ENCODE results near the gene PTCSC3.

DNA sequence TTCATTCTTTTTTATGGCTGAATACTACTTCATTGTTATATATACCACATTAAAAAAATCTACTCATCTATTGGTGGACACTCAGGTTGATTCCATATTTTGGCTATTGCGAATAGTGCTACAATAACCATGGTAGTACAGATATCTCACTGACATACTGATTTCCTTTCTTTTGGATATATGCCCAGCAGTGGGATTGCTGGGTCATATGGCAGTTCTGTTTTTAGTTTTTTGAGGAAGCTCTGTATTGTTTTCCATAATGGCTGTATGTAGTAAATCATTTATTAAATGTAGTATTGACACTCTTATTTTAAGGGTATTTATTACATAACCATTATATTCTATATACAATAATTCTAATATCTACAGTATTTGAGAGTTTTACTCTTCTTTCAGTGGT lies 43.7 kb downstream of the PTCSC3 start:
- TF ChIP-seq ESRRG (CRISPR knock-in tag; IDR thresholded peaks at IDR 0.05) (no peak), BACH2 (CRISPR knock-in tag; IDR thresholded peaks at IDR 0.05; ENCODE audit: borderline replicate concordance) (no peak), ZFP3 (CRISPR knock-in tag; IDR thresholded peaks at IDR 0.05) (no peak), ZFP30 (CRISPR knock-in tag; IDR thresholded peaks at IDR 0.05) (no peak), ARNTL (CRISPR knock-in tag; IDR thresholded peaks at IDR 0.05; ENCODE audit: borderline replicate concordance, low read depth) (no peak), ZNF565 (CRISPR knock-in tag; conservative IDR thresholded peaks at IDR 0.05; ENCODE audit: low read depth) (no peak), OSR1 (CRISPR knock-in tag; IDR thresholded peaks at IDR 0.05) (no peak)
- TF ChIP-seq, protein P1, sequence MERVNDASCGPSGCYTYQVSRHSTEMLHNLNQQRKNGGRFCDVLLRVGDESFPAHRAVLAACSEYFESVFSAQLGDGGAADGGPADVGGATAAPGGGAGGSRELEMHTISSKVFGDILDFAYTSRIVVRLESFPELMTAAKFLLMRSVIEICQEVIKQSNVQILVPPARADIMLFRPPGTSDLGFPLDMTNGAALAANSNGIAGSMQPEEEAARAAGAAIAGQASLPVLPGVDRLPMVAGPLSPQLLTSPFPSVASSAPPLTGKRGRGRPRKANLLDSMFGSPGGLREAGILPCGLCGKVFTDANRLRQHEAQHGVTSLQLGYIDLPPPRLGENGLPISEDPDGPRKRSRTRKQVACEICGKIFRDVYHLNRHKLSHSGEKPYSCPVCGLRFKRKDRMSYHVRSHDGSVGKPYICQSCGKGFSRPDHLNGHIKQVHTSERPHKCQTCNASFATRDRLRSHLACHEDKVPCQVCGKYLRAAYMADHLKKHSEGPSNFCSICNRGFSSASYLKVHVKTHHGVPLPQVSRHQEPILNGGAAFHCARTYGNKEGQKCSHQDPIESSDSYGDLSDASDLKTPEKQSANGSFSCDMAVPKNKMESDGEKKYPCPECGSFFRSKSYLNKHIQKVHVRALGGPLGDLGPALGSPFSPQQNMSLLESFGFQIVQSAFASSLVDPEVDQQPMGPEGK (CRISPR knock-in tag; IDR thresholded peaks at IDR 0.05; ENCODE audit: borderline replicate concordance): no peak
- TF ChIP-seq, protein P2, sequence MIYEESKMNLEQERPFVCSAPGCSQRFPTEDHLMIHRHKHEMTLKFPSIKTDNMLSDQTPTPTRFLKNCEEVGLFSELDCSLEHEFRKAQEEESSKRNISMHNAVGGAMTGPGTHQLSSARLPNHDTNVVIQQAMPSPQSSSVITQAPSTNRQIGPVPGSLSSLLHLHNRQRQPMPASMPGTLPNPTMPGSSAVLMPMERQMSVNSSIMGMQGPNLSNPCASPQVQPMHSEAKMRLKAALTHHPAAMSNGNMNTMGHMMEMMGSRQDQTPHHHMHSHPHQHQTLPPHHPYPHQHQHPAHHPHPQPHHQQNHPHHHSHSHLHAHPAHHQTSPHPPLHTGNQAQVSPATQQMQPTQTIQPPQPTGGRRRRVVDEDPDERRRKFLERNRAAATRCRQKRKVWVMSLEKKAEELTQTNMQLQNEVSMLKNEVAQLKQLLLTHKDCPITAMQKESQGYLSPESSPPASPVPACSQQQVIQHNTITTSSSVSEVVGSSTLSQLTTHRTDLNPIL (CRISPR knock-in tag; IDR thresholded peaks at IDR 0.05; ENCODE audit: low read depth): no peak
